Erythroblast (primary cell): ENCODE data around the gene PDZD8.

Experiments
- GATA1 ChIP-seq: IDR thresholded peaks from 2 replicates; pipeline ENCODE4 v1.6.1; 2011; ENCODE audit warnings: low read depth, mild to moderate bottlenecking, control low read depth, low read length, moderate library complexity
- POLR2A ChIP-seq: IDR thresholded peaks from 2 replicates; pipeline ENCODE4 v1.6.1; 2011; ENCODE audit warnings: mild to moderate bottlenecking, low read length

DNA sequence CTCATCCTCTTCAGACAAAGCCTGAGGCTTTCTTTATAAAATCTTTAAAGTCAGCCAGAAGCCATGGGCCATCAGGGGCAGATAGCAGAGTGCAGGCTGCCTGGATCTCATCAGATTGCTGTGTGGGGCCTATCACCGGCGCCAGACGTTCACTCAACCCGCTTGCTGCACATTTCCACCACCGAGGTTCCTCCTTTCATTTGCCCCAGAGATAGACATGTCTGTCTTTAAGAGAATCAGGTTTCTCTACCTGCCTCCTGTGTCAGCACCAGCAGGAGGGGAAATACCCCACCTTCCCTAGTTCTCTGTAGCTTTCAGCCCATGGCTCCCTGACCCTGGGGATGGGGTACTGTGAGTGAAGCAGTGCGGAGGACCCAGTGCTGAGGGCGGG, 112.3 kb downstream of the PDZD8 start:
- TF ChIP-seq POLR2A (no peak), GATA1 (no peak)
